MM.1S (cell line): ENCODE results near the gene HABP2.

ENCODE experiments used
- DNase-seq: peaks from one replicate; pipeline ENCODE4 v3.0.0-alpha.2; 2015
- H2AFZ ChIP-seq: fragments of 300-600 bp; sonication (generic); 2 replicates; pipeline ENCODE4 v1.6.0; 2016; ENCODE audit warnings: antibody characterized with exemption, low read length
- H3F3A ChIP-seq: fragments of 300-600 bp; sonication (generic); 2 replicates; pipeline ENCODE4 v1.6.1; 2016; ENCODE audit warnings: mild to moderate bottlenecking, antibody characterized with exemption, low read length, moderate library complexity, mixed read lengths; ENCODE audit not compliant: insufficient read depth
- H3K27ac ChIP-seq: fragments of 300-600 bp; sonication (generic); 2 replicates; pipeline ENCODE4 v1.5.1; 2016; ENCODE audit warnings: mild to moderate bottlenecking, low read length
- H3K27me3 ChIP-seq: fragments of 300-600 bp; sonication (generic); replicated peaks from 2 replicates; pipeline ENCODE4 v1.6.0; 2016; ENCODE audit warnings: low read length; ENCODE audit not compliant: insufficient read depth
- H3K36me3 ChIP-seq: fragments of 300-600 bp; sonication (generic); replicated peaks from 2 replicates; pipeline ENCODE4 v1.6.1; 2016; ENCODE audit warnings: mild to moderate bottlenecking, low read length, mixed read lengths; ENCODE audit not compliant: insufficient read depth
- H3K4me1 ChIP-seq: fragments of 300-600 bp; sonication (generic); 2 replicates; pipeline ENCODE4 v1.6.1; 2016; ENCODE audit warnings: low read length, mixed read lengths
- H3K4me2 ChIP-seq: fragments of 300-600 bp; sonication (generic); 2 replicates; pipeline ENCODE4 v1.6.0; 2016; ENCODE audit warnings: low read depth, low read length
- H3K4me3 ChIP-seq: fragments of 300-600 bp; sonication (generic); 2 replicates; pipeline ENCODE4 v1.5.1; 2016; ENCODE audit warnings: low read length, mixed read lengths
- H3K79me2 ChIP-seq: fragments of 300-600 bp; sonication (generic); 2 replicates; pipeline ENCODE4 v1.6.1; 2016; ENCODE audit warnings: mixed run types, low read length, mixed read lengths
- H3K9ac ChIP-seq: fragments of 300-600 bp; sonication (generic); 2 replicates; pipeline ENCODE4 v1.6.1; 2016; ENCODE audit warnings: low read length, mixed read lengths
- H3K9me2 ChIP-seq: fragments of 300-600 bp; sonication (generic); replicated peaks from 2 replicates; pipeline ENCODE4 v1.6.1; 2016; ENCODE audit warnings: mild to moderate bottlenecking, low read length, mixed read lengths; ENCODE audit not compliant: insufficient read depth
- H3K9me3 ChIP-seq: fragments of 300-600 bp; sonication (generic); replicated peaks from 2 replicates; pipeline ENCODE4 v1.6.1; 2016; ENCODE audit warnings: mild to moderate bottlenecking, low read length, mixed read lengths; ENCODE audit not compliant: insufficient read depth
- H4K20me1 ChIP-seq: fragments of 300-600 bp; sonication (generic); 2 replicates; pipeline ENCODE4 v1.6.1; 2016; ENCODE audit warnings: mild to moderate bottlenecking, low read length, moderate library complexity, mixed read lengths; ENCODE audit not compliant: insufficient read depth
- EZH2 ChIP-seq: fragments of 300-600 bp; sonication (generic); optimal IDR thresholded peaks from 2 replicates; pipeline ENCODE3; 2017; ENCODE audit warnings: low read depth, mild to moderate bottlenecking, antibody characterized with exemption, low read length, mixed read lengths
- EZH2phosphoT487 ChIP-seq: fragments of 300-600 bp; sonication (generic); IDR thresholded peaks from 2 replicates; pipeline ENCODE4 v1.6.1; 2018; ENCODE audit warnings: antibody characterized with exemption, low read length
- TF ChIP-seq, protein P1 (sequence below): fragments of 300-600 bp; sonication (generic); IDR thresholded peaks from 2 replicates; pipeline ENCODE4 v1.5.1; 2016; ENCODE audit warnings: antibody characterized with exemption, low read length, mixed read lengths

HABP2 gene

DNA sequence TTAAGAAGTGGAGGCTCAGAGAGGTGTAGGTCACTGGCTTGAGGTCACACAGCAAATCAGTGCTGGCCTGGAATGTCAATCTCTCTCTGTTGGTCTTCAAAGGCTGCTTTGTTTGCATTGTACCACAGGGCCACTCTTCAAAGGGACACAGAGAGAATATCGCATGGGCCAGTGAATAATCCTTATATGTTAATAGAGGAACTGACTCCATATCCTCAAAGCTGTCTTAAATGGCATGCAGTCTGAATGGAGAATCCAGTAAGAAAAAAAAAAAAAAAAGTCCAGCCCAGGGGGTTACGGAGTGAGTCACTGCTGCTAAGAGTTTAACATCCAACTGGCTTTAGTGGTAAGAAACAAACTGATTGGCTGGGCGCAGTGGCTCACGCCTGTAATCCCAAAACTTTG lies 56.9 kb downstream of the HABP2 start:
- DNase-seq, result no peak
- Histone ChIP-seq H3K27me3 (no peaks in the 10 kb centered on the region), H3K4me2 (no peak overlapping the region)

DNA sequence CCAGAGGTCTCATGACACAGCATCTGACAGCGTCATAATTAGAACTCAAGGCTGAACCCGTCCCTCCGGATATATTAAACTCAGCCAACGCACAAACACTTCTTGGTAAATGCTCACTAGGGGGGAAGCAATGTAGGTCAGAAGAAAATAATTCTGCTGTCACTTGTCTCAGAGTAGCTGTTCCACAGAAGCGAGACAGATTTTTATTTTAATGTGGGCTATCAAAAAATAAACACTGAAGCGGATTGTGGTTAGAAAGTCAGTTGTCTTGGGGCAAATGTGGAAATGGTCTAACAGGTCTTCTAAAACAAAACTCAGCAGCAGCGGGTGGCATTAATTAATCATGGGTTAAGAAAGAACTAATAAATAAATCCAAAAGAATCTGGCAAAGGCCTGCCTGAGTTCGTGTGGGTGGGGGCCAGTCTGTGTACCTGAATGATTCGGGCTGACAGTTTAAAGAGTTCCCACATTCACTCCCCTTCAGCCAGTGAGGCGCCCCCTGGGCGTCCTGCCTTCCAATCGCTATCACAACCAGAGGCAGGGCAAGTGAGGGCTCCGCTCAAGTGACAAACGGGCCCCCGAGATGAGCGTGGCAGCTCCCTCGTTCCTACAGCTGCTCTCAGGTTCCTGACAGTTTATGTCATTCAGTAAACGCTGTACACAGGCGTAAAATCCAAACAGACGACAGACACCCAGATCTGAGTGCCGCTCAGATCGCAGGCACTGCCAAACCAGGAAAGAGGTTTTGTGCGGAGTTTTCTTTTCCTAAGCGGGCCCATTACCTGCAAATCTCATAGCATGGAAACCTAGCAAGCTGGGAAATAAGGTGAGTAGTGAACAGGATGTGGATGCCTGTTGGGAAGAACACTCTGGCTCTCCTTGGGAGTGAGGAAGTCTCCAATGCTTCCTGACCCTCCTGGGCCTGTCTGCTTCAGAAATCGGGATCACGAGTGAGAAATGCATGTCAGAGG lies 58.1 kb downstream of the HABP2 start:
- Histone ChIP-seq H3K9me2 (no peaks in the 10 kb centered on the region), H4K20me1 (no peaks in the 10 kb centered on the region), H3K79me2 (no peaks in the 10 kb centered on the region), H3K27ac (no peak overlapping the region), H3K9me3 (no peaks in the 10 kb centered on the region), H3K36me3 (no peaks in the 10 kb centered on the region), H3K4me2 (no peak overlapping the region), H3K9ac (no peak overlapping the region), H3F3A (no peaks in the 10 kb centered on the region), H3K27me3 (no peaks in the 10 kb centered on the region), H2AFZ (no peak overlapping the region), H3K4me3 (no peak overlapping the region), H3K4me1 (no peaks in the 10 kb centered on the region)
- no peak for TF ChIP-seq EZH2phosphoT487
- TF ChIP-seq, protein P1, sequence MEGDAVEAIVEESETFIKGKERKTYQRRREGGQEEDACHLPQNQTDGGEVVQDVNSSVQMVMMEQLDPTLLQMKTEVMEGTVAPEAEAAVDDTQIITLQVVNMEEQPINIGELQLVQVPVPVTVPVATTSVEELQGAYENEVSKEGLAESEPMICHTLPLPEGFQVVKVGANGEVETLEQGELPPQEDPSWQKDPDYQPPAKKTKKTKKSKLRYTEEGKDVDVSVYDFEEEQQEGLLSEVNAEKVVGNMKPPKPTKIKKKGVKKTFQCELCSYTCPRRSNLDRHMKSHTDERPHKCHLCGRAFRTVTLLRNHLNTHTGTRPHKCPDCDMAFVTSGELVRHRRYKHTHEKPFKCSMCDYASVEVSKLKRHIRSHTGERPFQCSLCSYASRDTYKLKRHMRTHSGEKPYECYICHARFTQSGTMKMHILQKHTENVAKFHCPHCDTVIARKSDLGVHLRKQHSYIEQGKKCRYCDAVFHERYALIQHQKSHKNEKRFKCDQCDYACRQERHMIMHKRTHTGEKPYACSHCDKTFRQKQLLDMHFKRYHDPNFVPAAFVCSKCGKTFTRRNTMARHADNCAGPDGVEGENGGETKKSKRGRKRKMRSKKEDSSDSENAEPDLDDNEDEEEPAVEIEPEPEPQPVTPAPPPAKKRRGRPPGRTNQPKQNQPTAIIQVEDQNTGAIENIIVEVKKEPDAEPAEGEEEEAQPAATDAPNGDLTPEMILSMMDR, result no peak
- TF ChIP-seq EZH2, result no peak
- no peak for DNase-seq

More for the DNA sequence above, 56.9 kb downstream of the HABP2 start:
- Histone ChIP-seq H2AFZ (no peak overlapping the region), H3K79me2 (no peaks in the 10 kb centered on the region), H3K4me3 (no peak overlapping the region), H3K36me3 (no peaks in the 10 kb centered on the region), H3K9me2 (no peaks in the 10 kb centered on the region), H3K9me3 (no peaks in the 10 kb centered on the region), H3F3A (no peaks in the 10 kb centered on the region), H3K4me1 (no peaks in the 10 kb centered on the region), H4K20me1 (no peaks in the 10 kb centered on the region), H3K27ac (no peak overlapping the region), H3K9ac (no peak overlapping the region)
- TF ChIP-seq, protein P1, result no peak
- TF ChIP-seq EZH2phosphoT487 (no peak), EZH2 (no peak)

DNA sequence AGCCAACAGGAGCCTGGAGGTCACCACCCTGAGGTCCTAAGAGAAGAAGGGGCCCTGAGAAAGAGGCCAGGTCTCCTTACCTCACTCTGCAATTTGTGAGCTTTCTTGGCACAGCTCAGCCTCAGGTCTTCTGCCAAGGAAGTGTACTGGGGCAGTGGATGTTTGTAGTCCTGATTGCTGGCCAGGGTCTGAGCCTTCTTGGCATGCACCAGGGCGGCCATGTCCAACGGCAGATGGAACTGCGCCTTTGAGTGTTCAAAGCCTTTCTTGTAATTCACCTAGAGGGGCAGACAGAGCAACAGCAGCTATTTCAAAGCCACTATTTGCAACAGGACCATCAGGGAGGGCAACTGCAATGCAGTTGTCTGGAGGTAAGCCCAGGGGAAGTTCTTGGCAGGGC lies 59.3 kb downstream of the HABP2 start:
- Histone ChIP-seq H3F3A (no peaks in the 10 kb centered on the region), H3K9me2 (no peaks in the 10 kb centered on the region), H3K9me3 (no peaks in the 10 kb centered on the region), H3K27me3 (no peaks in the 10 kb centered on the region), H4K20me1 (no peaks in the 10 kb centered on the region), H2AFZ (no peak overlapping the region), H3K36me3 (no peaks in the 10 kb centered on the region), H3K4me2 (no peak overlapping the region), H3K79me2 (no peaks in the 10 kb centered on the region), H3K4me1 (no peaks in the 10 kb centered on the region), H3K9ac (no peak overlapping the region), H3K27ac (no peak overlapping the region), H3K4me3 (no peak overlapping the region)
- no peak for TF ChIP-seq EZH2phosphoT487
- no peak for TF ChIP-seq EZH2
- TF ChIP-seq, protein P1, result no peak
- no peak for DNase-seq
